ENCODE measurements around the gene CNST. TPM values are rescaled to one million over a fixed set of nuclear protein-coding genes. Genes with fewer than 3 reads are reported as not detected.
A peak's percentile ranks its signal among the peaks of the same experiment; 100 is the strongest.

Gene CNST
- total and polyA plus RNA-seq, 2 of the 13 experiments (the other 11 are each of a cell fraction or from before 2014, with no cell fraction given): 6.3 to 12.4 TPM

- TF ChIP-seq, protein P1, sequence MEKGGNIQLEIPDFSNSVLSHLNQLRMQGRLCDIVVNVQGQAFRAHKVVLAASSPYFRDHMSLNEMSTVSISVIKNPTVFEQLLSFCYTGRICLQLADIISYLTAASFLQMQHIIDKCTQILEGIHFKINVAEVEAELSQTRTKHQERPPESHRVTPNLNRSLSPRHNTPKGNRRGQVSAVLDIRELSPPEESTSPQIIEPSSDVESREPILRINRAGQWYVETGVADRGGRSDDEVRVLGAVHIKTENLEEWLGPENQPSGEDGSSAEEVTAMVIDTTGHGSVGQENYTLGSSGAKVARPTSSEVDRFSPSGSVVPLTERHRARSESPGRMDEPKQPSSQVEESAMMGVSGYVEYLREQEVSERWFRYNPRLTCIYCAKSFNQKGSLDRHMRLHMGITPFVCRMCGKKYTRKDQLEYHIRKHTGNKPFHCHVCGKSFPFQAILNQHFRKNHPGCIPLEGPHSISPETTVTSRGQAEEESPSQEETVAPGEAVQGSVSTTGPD (CRISPR knock-in tag; IDR thresholded peaks at IDR 0.05): no peak
- TF ChIP-seq GTF2F1 (IDR thresholded peaks at IDR 0.05; ENCODE audit: low read length): no peak
- no peak for TF ChIP-seq ZNF10 (CRISPR knock-in tag; IDR thresholded peaks at IDR 0.05; ENCODE audit: borderline replicate concordance, low read depth)
- TF ChIP-seq ZNF292 (CRISPR knock-in tag; IDR thresholded peaks at IDR 0.05; ENCODE audit: borderline replicate concordance, low read depth): peak; percentile 44; the same call in 1 of the 2 replicates
- 0 out of 2 replicates have a peak, but pooled peaks have one; percentile 44 for TF ChIP-seq CCDC6 (CRISPR knock-in tag; IDR thresholded peaks at IDR 0.05)
- no peak for TF ChIP-seq SPEN (CRISPR knock-in tag; IDR thresholded peaks at IDR 0.05; ENCODE audit: low read depth)
- peak; percentile 88 for TF ChIP-seq ZGPAT (CRISPR knock-in tag; IDR thresholded peaks at IDR 0.05)
- peak; percentile 67; the same call in 1 of the 2 replicates for TF ChIP-seq YEATS4 (CRISPR knock-in tag; IDR thresholded peaks at IDR 0.05; ENCODE audit: borderline replicate concordance)
- no peak for TF ChIP-seq ZNF234 (CRISPR knock-in tag; conservative IDR thresholded peaks at IDR 0.05)
- TF ChIP-seq ESRRA (CRISPR knock-in tag; IDR thresholded peaks at IDR 0.05; ENCODE audit: low read depth): peak; percentile 96
- TF ChIP-seq, protein P2, sequence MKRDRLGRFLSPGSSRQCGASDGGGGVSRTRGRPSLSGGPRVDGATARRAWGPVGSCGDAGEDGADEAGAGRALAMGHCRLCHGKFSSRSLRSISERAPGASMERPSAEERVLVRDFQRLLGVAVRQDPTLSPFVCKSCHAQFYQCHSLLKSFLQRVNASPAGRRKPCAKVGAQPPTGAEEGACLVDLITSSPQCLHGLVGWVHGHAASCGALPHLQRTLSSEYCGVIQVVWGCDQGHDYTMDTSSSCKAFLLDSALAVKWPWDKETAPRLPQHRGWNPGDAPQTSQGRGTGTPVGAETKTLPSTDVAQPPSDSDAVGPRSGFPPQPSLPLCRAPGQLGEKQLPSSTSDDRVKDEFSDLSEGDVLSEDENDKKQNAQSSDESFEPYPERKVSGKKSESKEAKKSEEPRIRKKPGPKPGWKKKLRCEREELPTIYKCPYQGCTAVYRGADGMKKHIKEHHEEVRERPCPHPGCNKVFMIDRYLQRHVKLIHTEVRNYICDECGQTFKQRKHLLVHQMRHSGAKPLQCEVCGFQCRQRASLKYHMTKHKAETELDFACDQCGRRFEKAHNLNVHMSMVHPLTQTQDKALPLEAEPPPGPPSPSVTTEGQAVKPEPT (CRISPR knock-in tag; IDR thresholded peaks at IDR 0.05; ENCODE audit: low read depth): no peak
- no peak for TF ChIP-seq ZNF749 (CRISPR knock-in tag; IDR thresholded peaks at IDR 0.05; ENCODE audit: borderline replicate concordance)
- no peak; the same call in 1 of the 2 replicates for TF ChIP-seq ZFP90 (CRISPR knock-in tag; IDR thresholded peaks at IDR 0.05; ENCODE audit: borderline replicate concordance)
- TF ChIP-seq ZNF615 (CRISPR knock-in tag; IDR thresholded peaks at IDR 0.05; ENCODE audit: borderline replicate concordance): no peak
- TF ChIP-seq STAT5B (CRISPR knock-in tag; IDR thresholded peaks at IDR 0.05): peak; percentile 23; the same call in 1 of the 2 replicates
- TF ChIP-seq, protein P3, sequence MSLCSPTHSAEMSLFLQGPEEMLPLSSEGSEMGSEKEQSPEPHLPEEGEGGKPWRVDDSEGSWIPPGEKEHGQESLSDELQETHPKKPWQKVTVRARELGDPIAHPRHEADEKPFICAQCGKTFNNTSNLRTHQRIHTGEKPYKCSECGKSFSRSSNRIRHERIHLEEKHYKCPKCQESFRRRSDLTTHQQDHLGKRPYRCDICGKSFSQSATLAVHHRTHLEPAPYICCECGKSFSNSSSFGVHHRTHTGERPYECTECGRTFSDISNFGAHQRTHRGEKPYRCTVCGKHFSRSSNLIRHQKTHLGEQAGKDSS (CRISPR knock-in tag; IDR thresholded peaks at IDR 0.05; ENCODE audit: borderline replicate concordance, low read depth): peak; percentile 55; the same call in 1 of the 2 replicates
- no peak for TF ChIP-seq HES4 (CRISPR knock-in tag; IDR thresholded peaks at IDR 0.05; ENCODE audit: borderline replicate concordance)
- TF ChIP-seq HHEX (CRISPR knock-in tag; IDR thresholded peaks at IDR 0.05): peak; percentile 72
- peak; percentile 89 for TF ChIP-seq NR2C2 (CRISPR knock-in tag; IDR thresholded peaks at IDR 0.05; ENCODE audit: borderline replicate concordance)
- no peak for TF ChIP-seq ZNF891 (CRISPR knock-in tag; IDR thresholded peaks at IDR 0.05)
- peak; percentile 68; the same call in 1 of the 2 replicates for TF ChIP-seq ZNF12 (CRISPR knock-in tag; IDR thresholded peaks at IDR 0.05)
Observed at GRCh38 chr1:246583448-246584185, 17.4 kb downstream of the CNST start (continued).

All from HepG2 (cell line).